NCI-H1930 (cell line): Measurements from ENCODE around the gene WRAP73.

ENCODE experiments used
- DNase-seq, 2 experiments: peaks; one replicate each; lab custom pipeline; 2025; lab: John Stamatoyannopoulos, UW

WRAP73 gene

GRCh38 chr1:3649342-3650247 lies at the start of gene WRAP73:
Gene WRAP73, minus strand, starts transcription at chr1:3650103. Its CDS starts 104 bp downstream, at chr1:3649999.
- DNase-seq, result peak; percentile 77 to 89

- DNase-seq, result no peak
Observed at GRCh38 chr1:3699596-3699995, 49.7 kb upstream of the WRAP73 start.

GRCh38 chr1:3698660-3699408 lies 48.9 kb upstream of the WRAP73 start:
- DNase-seq, result no peak

- DNase-seq, result no peak
Observed at GRCh38 chr1:3697810-3698209, 47.9 kb upstream of the WRAP73 start.

GRCh38 chr1:3697104-3697503 lies 47.2 kb upstream of the WRAP73 start:
- DNase-seq, result no peak

GRCh38 chr1:3696689-3697088 lies 46.8 kb upstream of the WRAP73 start:
- DNase-seq, result no peak

GRCh38 chr1:3695326-3696217 lies 45.7 kb upstream of the WRAP73 start:
- DNase-seq, result no peak

GRCh38 chr1:3693321-3693720 lies 43.4 kb upstream of the WRAP73 start:
- DNase-seq, result no peak

- DNase-seq, result no peak
Observed at GRCh38 chr1:3692598-3692997, 42.7 kb upstream of the WRAP73 start.

- DNase-seq, result no peak
Observed at GRCh38 chr1:3691421-3692204, 41.7 kb upstream of the WRAP73 start.

GRCh38 chr1:3690282-3691065 lies 40.6 kb upstream of the WRAP73 start:
- no peak for DNase-seq

GRCh38 chr1:3689138-3689750 lies 39.3 kb upstream of the WRAP73 start:
- DNase-seq, result no peak

- DNase-seq, result no peak
Observed at GRCh38 chr1:3688356-3689137, 38.6 kb upstream of the WRAP73 start.

GRCh38 chr1:3687504-3687903 lies 37.6 kb upstream of the WRAP73 start:
- DNase-seq, result no peak

GRCh38 chr1:3685906-3686305 lies 36.0 kb upstream of the WRAP73 start:
- no peak for DNase-seq

- no peak for DNase-seq
Observed at GRCh38 chr1:3685222-3685621, 35.3 kb upstream of the WRAP73 start.

- no peak for DNase-seq
Observed at GRCh38 chr1:3683992-3684391, 34.1 kb upstream of the WRAP73 start.

GRCh38 chr1:3683197-3683596 lies 33.3 kb upstream of the WRAP73 start:
- no peak for DNase-seq
